HCT116 (cell line): Measurements from ENCODE around the gene CHERP. TPM values are rescaled to one million over a fixed set of nuclear protein-coding genes. Genes with fewer than 3 reads are reported as not detected.

ENCODE experiments used
- ATAC-seq: fragments of 200-7000 bp; cut with Tn5 transposase; 2 replicates; pipeline ENCODE4 v1.9.1; 2020; ENCODE audit warnings: mild to moderate bottlenecking, moderate library complexity
- BruUV-seq: library from RNA; stranded (reverse); fragments of 400-500 nt; replicated peaks from 2 replicates; lab custom pipeline; 2021; lab: Mats Ljungman, UMichigan
- CTCF ChIA-PET: fragments of 300-600 bp; sonication (Branson Sonifier 250); formaldehyde crosslinking; loops from one replicate; lab custom pipeline; 2021; ENCODE audit warnings: antibody characterized with exemption; lab: Charles Lee
- POLR2A ChIA-PET: fragments of 300-600, 350-600 bp; sonication (Branson Sonifier 250); formaldehyde crosslinking; loops from one replicate; lab custom pipeline; 2021; ENCODE audit warnings: antibody characterized with exemption; lab: Charles Lee
- RAD21 ChIA-PET, 2 experiments: fragments of 300-600 bp; sonication (Branson Sonifier 250); formaldehyde crosslinking; loops; one replicate each; lab custom pipeline; 2023; ENCODE audit warnings: low total read pairs in 2 of 2; ENCODE audit not compliant: uncharacterized antibody in 2 of 2, unreplicated experiment in 2 of 2, low non-redundant PET in 1 of 2; lab: Charles Lee
- DNase-seq: peaks from one replicate; pipeline ENCODE4 v3.0.0-alpha.2; 2010; ENCODE audit warnings: low read depth, low spot score
- H2AFZ ChIP-seq: fragments of 200-600 bp; shearing (Covaris generic), sonication (generic); 2 replicates; pipeline ENCODE4 v1.6.1; 2017; ENCODE audit warnings: low read depth, mixed run types, mixed read lengths, antibody characterized with exemption, low read length; ENCODE audit not compliant: poor library complexity, severe bottlenecking
- H3K27ac ChIP-seq: 2 replicates; pipeline ENCODE4 v1.5.1; 2012; ENCODE audit warnings: low read depth, low read length
- H3K27me3 ChIP-seq: fragments of 200-600 bp; sonication (generic); 2 replicates; pipeline ENCODE4 v1.6.1; 2016; ENCODE audit warnings: mixed run types, low read length, mixed read lengths; ENCODE audit not compliant: insufficient read depth
- H3K36me3 ChIP-seq, 2 experiments: fragments of 200-500 bp in 1 of 2; fragments of 200-600 bp in 1 of 2; sonication (Bioruptor generic) in 1 of 2; sonication (generic) in 1 of 2; 2 replicates each; pipeline versions ENCODE4 v1.5.1 to v1.6.1; 2014 to 2016; ENCODE audit warnings: low read length in 2 of 2, inconsistent platforms in 1 of 2, mixed read lengths in 1 of 2, mixed run types in 1 of 2; ENCODE audit not compliant: insufficient read depth in 2 of 2, control insufficient read depth in 1 of 2
- H3K4me1 ChIP-seq, 2 experiments: fragments of 200-600 bp in 1 of 2; sonication (generic) in 1 of 2; 2 replicates each; pipeline versions ENCODE4 v1.5.1 to v1.6.1; 2012 to 2017; ENCODE audit warnings: low read length in 2 of 2, inconsistent platforms in 1 of 2, mild to moderate bottlenecking in 1 of 2, mixed read lengths in 1 of 2, mixed run types in 1 of 2, moderate library complexity in 1 of 2; ENCODE audit not compliant: insufficient read depth in 2 of 2, control insufficient read depth in 1 of 2
- H3K4me2 ChIP-seq: fragments of 200-600 bp; sonication (generic); 2 replicates; pipeline ENCODE4 v1.6.1; 2017; ENCODE audit warnings: mixed run types, low read length, mixed read lengths
- H3K4me3 ChIP-seq, 2 experiments: fragments of 200-600 bp in 1 of 2; sonication (generic) in 1 of 2; replicated peaks in 1 of 2; 2 replicates each; pipeline ENCODE4 v1.5.1; 2011 to 2016; ENCODE audit warnings: low read length in 2 of 2, control low read depth in 1 of 2, low read depth in 1 of 2, mild to moderate bottlenecking in 1 of 2, mixed read lengths in 1 of 2, mixed run types in 1 of 2
- H3K79me2 ChIP-seq: fragments of 200-600 bp; sonication (generic); 2 replicates; pipeline ENCODE4 v1.6.1; 2017; ENCODE audit warnings: mild to moderate bottlenecking, mixed run types, low read length, moderate library complexity, mixed read lengths; ENCODE audit not compliant: insufficient read depth
- H3K9ac ChIP-seq: fragments of 200-600 bp; sonication (generic); 2 replicates; pipeline ENCODE4 v1.6.1; 2016; ENCODE audit warnings: low read length, mixed read lengths
- H3K9me2 ChIP-seq: fragments of 200-600 bp; sonication (generic), shearing (Covaris generic); 2 replicates; pipeline ENCODE4 v1.6.1; 2017; ENCODE audit warnings: mixed run types, mild to moderate bottlenecking, moderate library complexity; ENCODE audit not compliant: insufficient read depth
- H3K9me3 ChIP-seq, 2 experiments: fragments of 200-500 bp in 1 of 2; fragments of 200-600 bp in 1 of 2; sonication (Bioruptor generic) in 1 of 2; sonication (generic) in 1 of 2; 2 replicates each; pipeline ENCODE4 v1.6.1; 2014 to 2017; ENCODE audit warnings: low read length in 2 of 2, mixed read lengths in 2 of 2, inconsistent platforms in 1 of 2, low read depth in 1 of 2, mild to moderate bottlenecking in 1 of 2, mixed run types in 1 of 2, moderate library complexity in 1 of 2; ENCODE audit not compliant: control insufficient read depth in 1 of 2, insufficient read depth in 1 of 2
- H4K20me1 ChIP-seq: fragments of 200-600 bp; sonication (generic), shearing (Covaris generic); 2 replicates; pipeline ENCODE4 v1.6.1; 2017; ENCODE audit warnings: mixed run types, mild to moderate bottlenecking, moderate library complexity; ENCODE audit not compliant: insufficient read depth
- CBX3 ChIP-seq: IDR thresholded peaks from 2 replicates; pipeline ENCODE4 v1.6.1; 2012; ENCODE audit warnings: low read depth
- CEBPB ChIP-seq: IDR thresholded peaks from 2 replicates; pipeline ENCODE4 v1.6.1; 2012; ENCODE audit warnings: low read depth
- ELF1 ChIP-seq: IDR thresholded peaks from 2 replicates; pipeline ENCODE4 v1.6.1; 2012; ENCODE audit warnings: low read depth, borderline replicate concordance
- EZH2 ChIP-seq: fragments of 200-600 bp; sonication (generic); IDR thresholded peaks from 2 replicates; pipeline ENCODE4 v1.6.1; 2017; ENCODE audit warnings: antibody characterized with exemption, mixed run types
- EZH2phosphoT487 ChIP-seq: fragments of 200-600 bp; IDR thresholded peaks from 2 replicates; pipeline ENCODE4 v1.6.1; 2018; ENCODE audit warnings: antibody characterized with exemption, borderline replicate concordance
- JUND ChIP-seq: IDR thresholded peaks from 2 replicates; pipeline ENCODE4 v1.6.1; 2012
- MAX ChIP-seq: IDR thresholded peaks from 2 replicates; pipeline ENCODE4 v1.6.1; 2012
- POLR2A ChIP-seq: IDR thresholded peaks from 2 replicates; pipeline ENCODE4 v1.7.0; 2011; ENCODE audit warnings: borderline replicate concordance; ENCODE audit not compliant: insufficient read depth, insufficient read length; ENCODE audit errors: extremely low read depth
- POLR2AphosphoS5 ChIP-seq: IDR thresholded peaks from 2 replicates; pipeline ENCODE4 v1.6.1; 2011; ENCODE audit warnings: mild to moderate bottlenecking, low read depth, low read length, moderate library complexity
- REST ChIP-seq: IDR thresholded peaks from 2 replicates; pipeline ENCODE4 v1.6.1; 2012; ENCODE audit warnings: low read depth
- SIN3A ChIP-seq: IDR thresholded peaks from 2 replicates; pipeline ENCODE4 v1.6.1; 2012; ENCODE audit warnings: low read depth
- SP1 ChIP-seq: IDR thresholded peaks from 2 replicates; pipeline ENCODE4 v1.6.1; 2012; ENCODE audit warnings: low read depth
- TCF7L2 ChIP-seq: IDR thresholded peaks from 2 replicates; pipeline ENCODE4 v1.7.0; 2011; ENCODE audit warnings: borderline replicate concordance, inconsistent platforms; ENCODE audit not compliant: insufficient read depth, insufficient read length; ENCODE audit errors: extremely low read depth
- ZNF274 ChIP-seq: fragments of 200-500 bp; sonication (Bioruptor generic); IDR thresholded peaks from 2 replicates; pipeline ENCODE4 v1.6.1; 2014; ENCODE audit warnings: mild to moderate bottlenecking, low read depth, low read length, inconsistent platforms
- intact Hi-C: fragments of 100-400 bp; cut with micrococcal nuclease; formaldehyde crosslinking; loops from 2 replicates; pipeline ENCODE4 v1.10.0; 2022
- total RNA-seq: library from RNA; stranded (reverse); gene quantifications from one replicate; pipeline ENCODE4 v1.2.1, GENCODE V29; 2021; ENCODE audit not compliant: unreplicated experiment

Gene CHERP
- total RNA-seq, 1 experiment from 2014 or later = 65.8 TPM

- H3K27ac ChIP-seq = no peak overlapping the region
- no peaks in the 10 kb centered on the region for H3K9me3 ChIP-seq
- H3K4me3 ChIP-seq = no peak overlapping the region
- CTCF ChIA-PET = no interaction called here
- no peak for DNase-seq
- H3K4me1 ChIP-seq = no peaks in the 10 kb centered on the region
- POLR2A ChIA-PET = no interaction called here
- no peaks in the 10 kb centered on the region for H4K20me1 ChIP-seq
- TF ChIP-seq JUND = no peak
- H2AFZ ChIP-seq = no peak overlapping the region
- intact Hi-C loops = no loop called here
- no TSS peak for BruUV-seq
- peaks cover 0 to 4% of the 10 kb centered on the region in 2 experiments; a peak in 2 of 4 replicates for H3K36me3 ChIP-seq
- H3K79me2 ChIP-seq = no peaks in the 10 kb centered on the region
- no peaks in the 10 kb centered on the region for H3K9me2 ChIP-seq
- H3K27me3 ChIP-seq = no peaks in the 10 kb centered on the region
- no peak for ATAC-seq
- RAD21 ChIA-PET = no interaction called here
- no peak overlapping the region for H3K9ac ChIP-seq
- no peak overlapping the region for H3K4me2 ChIP-seq
These were observed 32.8 kb downstream of the CHERP start for GRCh38 chr19:16509141-16510061.

- Histone ChIP-seq H3K79me2 (no peaks in the 10 kb centered on the region), H3K9me2 (no peaks in the 10 kb centered on the region), H3K27me3 (no peaks in the 10 kb centered on the region), H3K4me1 (no peaks in the 10 kb centered on the region), H3K9ac (no peak overlapping the region), H3K9me3 (no peaks in the 10 kb centered on the region), H2AFZ (no peak overlapping the region), H4K20me1 (no peaks in the 10 kb centered on the region), H3K4me3 (no peak overlapping the region), H3K4me2 (no peak overlapping the region), H3K36me3 (peaks cover 0 to 4% of the 10 kb centered on the region in 2 experiments; a peak in 2 of 4 replicates), H3K27ac (no peak overlapping the region)
- TF ChIP-seq POLR2A (no peak), SIN3A (no peak), CEBPB (no peak), SP1 (no peak), ZNF274 (no peak), REST (no peak), MAX (no peak), ELF1 (no peak), CBX3 (no peak), EZH2phosphoT487 (no peak), POLR2AphosphoS5 (no peak), EZH2 (no peak), TCF7L2 (no peak)
- DNase-seq = no peak
- BruUV-seq = no TSS peak
- CTCF ChIA-PET = no interaction called here
- no peak for ATAC-seq
- POLR2A ChIA-PET = no interaction called here
- intact Hi-C loops = no loop called here
- RAD21 ChIA-PET = no interaction called here
These were observed 33.7 kb downstream of the CHERP start for GRCh38 chr19:16508546-16508945.
